Measurements from ENCODE around the gene ZNG1C.
"Not testable (repeated sequence)": the region's sequence is repeated elsewhere in the genome, so short reads cannot be mapped to it uniquely, and the experiment has no call there.

ZNG1C gene

GRCh38 chr9:68241683-68242082, at the start of gene ZNG1C:
TSS of gene ZNG1C (plus strand) at chr9:68241983. CDS start at chr9:68242032, 49 bp downstream.
- DNase-seq (ENCODE audit: low read depth) = not testable (repeated sequence)

DNA sequence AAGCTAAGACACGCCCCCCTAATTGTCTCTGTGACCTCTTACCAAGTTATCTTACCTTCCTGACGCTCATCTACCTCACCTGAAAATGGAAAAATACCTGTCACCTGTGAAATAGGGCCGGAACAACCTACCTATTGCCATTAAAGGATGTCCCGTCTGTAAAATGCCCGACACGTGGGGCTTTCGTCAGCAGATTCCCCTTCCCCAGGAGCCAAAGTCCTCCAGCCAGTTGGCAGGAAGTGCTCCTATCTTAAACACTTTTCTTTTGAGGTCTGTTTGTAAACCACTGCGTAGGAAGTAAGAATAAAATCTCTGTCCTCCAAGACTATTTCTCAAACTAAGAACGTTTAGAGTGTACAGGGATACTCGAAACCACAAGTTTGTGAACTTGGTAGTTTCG, 654 bp downstream of the ZNG1C start:
- not testable (repeated sequence) for DNase-seq (ENCODE audit: low read depth)

DNA sequence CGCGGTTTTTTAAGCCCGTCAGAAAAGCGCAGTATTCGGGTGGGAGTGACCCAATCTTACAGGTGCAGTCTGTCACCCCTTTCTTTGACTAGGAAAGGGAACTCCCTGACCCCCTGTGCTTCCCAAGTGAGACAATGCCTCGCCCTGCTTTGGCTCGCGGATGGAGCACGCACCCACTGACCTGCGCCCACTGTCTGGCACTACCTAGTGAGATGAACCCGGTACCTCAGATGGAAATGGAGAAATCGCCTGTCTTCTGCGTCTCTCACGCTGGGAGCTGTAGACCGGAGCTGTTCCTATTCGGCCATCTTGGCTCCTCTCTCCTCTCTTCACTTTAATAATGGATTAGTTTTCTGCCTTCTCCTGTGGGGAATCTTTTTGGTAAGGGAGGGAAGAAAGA, 39.3 kb downstream of the ZNG1C start:
- not testable (repeated sequence) for DNase-seq (ENCODE audit: low read depth)

DNA sequence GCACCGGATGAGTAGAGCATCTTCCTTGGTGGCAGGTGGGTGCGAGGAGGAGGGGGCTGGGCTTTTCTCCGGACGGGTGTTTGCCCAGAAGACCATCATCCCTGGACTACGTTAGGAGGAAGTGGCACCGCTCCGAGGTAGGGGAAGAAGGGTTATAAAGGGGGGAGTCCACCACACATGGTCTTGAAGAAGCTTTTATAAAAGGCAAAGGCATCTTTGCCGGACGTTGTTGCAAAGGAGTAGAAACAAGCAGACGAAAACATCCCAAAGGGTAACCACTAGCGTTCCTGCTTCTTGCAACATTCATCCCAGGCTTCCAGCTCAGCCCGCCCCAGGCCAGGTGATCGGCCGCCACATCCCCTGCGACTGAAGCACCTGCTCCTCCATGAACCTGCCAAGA, 60.8 kb downstream of the ZNG1C start, which contains the start of gene FOXD4L3:
TSS of gene FOXD4L3 (plus strand) at position 301 of the 400 bp plus-strand sequence. CDS start at position 386, 85 bp downstream.
- not testable (repeated sequence) for DNase-seq (ENCODE audit: low read depth)

GRCh38 chr9:68303771-68304170, 62.0 kb downstream of the ZNG1C start:
- DNase-seq (ENCODE audit: low read depth) = not testable (repeated sequence)

GRCh38 chr9:68304212-68304611, 62.4 kb downstream of the ZNG1C start:
- DNase-seq (ENCODE audit: low read depth) = not testable (repeated sequence)

DNA sequence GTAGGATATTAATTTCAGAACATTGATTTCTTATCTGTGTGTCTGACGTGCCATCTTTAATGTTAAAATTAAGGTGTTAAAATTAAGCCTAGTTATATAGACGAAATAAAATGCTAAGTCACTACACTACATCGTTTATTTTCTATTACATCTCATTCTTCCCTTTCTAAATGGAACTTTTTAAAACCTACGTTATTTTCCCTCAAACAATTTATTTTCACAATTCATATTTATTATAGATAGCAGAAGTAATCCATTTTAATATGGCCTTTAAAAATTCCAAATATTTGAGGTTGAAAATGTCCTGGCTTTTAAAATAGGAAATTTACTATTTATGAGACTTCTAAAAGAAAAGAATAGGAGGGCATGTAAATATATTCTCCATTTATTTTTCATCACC, 63.0 kb downstream of the ZNG1C start:
- not testable (repeated sequence) for DNase-seq (ENCODE audit: low read depth)

- DNase-seq (ENCODE audit: low read depth) = not testable (repeated sequence)
These were observed 64.0 kb downstream of the ZNG1C start for GRCh38 chr9:68305680-68306285.

DNA sequence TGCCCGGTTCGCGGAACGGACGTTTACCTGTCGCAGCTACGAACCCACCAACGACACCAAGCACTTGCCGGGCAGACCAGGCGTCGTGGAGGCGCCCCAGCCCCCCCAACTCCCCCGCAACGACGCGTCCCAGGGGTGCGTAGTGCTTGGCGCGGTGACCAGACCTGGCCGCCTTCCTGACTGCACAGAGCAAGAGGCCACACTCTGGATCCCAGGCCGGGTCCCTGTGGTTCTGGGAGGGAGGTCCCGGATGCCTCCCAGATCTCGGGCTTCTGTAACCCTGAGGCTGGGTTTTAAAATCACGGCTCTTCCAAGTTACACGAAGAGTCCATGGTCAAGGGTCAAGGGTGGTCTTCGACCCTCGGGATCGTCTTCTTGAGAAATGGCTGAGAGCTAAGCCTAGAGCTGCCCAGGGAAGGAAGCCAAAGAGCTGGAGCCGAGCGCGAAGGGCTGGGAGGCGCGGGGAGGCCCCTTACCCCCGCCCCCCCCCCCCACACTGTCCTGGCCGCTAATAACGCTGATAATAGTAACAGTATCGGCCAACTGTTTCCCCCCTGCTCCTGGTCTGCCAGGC, 64.7 kb downstream of the ZNG1C start:
- DNase-seq (ENCODE audit: low read depth) = not testable (repeated sequence)

- not testable (repeated sequence) for DNase-seq (ENCODE audit: low read depth)
These were observed 65.3 kb downstream of the ZNG1C start for GRCh38 chr9:68307127-68307526.

DNA sequence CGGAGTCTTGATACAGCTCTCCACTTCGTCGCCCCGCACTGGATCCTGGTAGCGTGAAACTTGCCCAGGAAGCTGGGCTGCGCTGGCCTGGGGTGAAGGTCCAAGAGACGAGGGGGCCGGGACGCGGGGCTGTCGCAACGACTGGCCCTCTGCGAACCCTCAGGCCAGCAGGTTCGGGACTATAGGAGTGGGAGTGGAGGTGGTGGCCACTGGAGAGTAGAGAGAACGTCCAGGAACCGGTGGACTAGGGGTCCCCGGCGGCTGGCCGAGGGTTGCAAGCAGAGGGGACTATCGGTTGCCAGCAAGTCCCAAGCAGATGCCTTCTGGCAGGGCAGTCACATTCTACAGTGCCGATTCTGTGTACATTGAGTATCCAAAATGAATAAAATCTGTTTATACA, 65.9 kb downstream of the ZNG1C start:
- DNase-seq (ENCODE audit: low read depth) = not testable (repeated sequence)

GRCh38 chr9:68311208-68311607, 69.4 kb downstream of the ZNG1C start:
- not testable (repeated sequence) for DNase-seq (ENCODE audit: low read depth)

DNA sequence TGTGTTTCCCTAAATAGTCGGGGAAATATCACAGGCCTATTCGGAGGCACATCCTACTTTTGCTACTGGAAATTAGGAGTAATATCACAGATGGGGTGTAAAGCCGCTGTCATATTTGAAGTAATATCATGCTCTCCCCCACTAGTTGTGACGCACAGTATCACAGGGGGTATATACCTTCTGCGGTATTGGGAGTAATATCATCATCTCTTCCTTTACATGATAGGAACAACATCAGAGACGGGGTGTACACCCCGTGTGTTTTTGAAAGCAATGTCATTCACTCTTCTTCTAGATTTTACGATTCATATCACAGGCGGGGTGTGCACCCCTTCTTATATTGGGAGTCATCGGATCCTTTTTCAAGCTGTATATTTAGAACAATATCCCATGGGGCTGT, 76.4 kb downstream of the ZNG1C start:
- DNase-seq (ENCODE audit: low read depth) = not testable (repeated sequence)

DNA sequence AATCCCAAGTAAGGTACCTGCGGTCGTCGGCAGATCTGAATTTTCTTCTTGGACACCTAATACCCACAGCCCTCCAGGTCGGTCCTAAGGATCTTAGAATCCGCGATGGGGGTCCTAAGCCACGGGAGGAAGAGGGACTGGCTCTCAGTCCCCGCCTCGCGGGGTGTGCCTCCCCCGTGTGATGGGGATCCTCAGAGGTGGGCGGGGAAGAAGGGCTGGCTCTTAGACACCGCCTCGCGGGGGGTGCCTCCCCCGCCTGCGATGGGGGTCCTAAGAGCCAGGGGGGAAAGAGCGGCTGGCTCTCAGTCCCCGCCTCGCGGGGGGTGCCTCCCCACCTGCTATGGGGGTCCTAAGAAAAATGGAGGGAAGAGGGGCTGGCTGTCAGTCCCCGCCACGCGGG, 82.0 kb downstream of the ZNG1C start:
- not testable (repeated sequence) for DNase-seq (ENCODE audit: low read depth)

DNA sequence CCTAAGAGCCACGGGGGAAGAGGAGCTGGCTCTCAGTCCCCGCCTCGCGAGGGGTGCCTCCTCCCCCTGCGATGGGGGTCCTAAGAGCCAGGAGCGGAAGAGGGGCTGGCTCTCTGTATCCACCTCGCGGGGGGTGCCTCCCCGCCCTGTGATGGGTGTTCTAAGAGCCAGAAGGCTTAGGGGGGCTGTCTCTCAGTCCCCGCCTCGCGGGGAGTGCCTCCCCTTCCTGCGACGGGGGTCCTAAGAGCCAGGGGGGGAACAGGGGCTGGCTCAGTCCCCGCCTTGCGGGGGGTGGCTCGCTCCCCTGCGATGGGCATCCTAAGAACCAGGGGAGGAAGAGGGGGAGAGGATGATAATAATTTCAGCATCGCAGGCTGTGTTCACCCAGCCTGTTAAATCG, 82.7 kb downstream of the ZNG1C start:
- DNase-seq (ENCODE audit: low read depth) = not testable (repeated sequence)

GRCh38 chr9:68329106-68329505, 87.3 kb downstream of the ZNG1C start:
- DNase-seq (ENCODE audit: low read depth) = not testable (repeated sequence)

DNA sequence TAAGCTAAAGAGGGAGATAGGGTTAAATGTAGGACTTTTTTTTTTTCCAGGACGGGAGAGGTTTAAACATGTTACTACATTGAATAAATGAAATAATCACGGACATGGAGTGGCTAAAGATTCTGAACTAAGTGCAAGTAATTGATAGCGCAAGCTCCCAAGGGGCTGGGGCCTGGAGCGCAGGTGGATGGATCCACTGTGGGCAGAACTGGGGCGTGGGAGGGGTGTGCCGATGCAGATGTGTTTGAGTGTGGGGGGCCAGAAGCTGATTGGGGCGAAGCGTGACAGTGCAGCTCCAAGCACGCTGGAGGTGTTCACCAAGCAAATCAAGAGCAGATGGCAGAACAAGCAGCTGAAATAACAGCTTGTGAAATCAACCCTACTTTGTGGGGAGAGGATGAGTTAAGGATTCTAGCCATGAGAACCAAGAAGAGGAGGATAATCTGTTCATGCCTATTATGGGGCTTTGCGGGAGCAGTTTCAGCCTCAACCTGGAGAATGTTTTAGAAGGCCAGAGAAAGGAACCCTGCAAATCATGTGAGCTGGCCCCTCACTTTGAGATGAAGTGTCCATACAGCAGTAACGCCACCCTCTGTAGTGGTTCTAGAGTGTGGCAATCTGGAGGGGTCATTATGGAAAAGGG, 88.9 kb downstream of the ZNG1C start:
- DNase-seq (ENCODE audit: low read depth) = not testable (repeated sequence)

DNA sequence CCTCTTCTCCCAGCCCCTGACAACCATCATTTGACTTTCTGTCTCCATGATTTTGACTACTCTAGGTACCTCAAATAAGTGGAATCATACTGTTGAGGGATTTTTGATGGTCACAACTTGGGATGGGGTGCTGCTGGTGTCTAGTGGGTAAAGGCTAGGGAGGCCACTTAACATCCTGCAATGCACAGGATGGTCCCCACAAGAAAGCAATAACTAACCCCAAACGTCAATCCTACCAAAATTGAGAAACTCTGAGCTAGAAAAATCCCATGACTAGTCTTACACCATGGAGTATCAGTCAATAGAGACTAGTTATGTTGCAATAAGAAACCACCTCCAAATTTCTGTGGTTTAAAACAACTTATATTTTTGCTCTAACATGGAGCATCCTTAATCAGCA, 90.3 kb downstream of the ZNG1C start:
- DNase-seq (ENCODE audit: low read depth) = not testable (repeated sequence)

- not testable (repeated sequence) for DNase-seq (ENCODE audit: low read depth)
These were observed 94.2 kb downstream of the ZNG1C start for GRCh38 chr9:68335935-68336334.

GRCh38 chr9:68336639-68337339, 95.0 kb downstream of the ZNG1C start:
- DNase-seq (ENCODE audit: low read depth) = not testable (repeated sequence)

- not testable (repeated sequence) for DNase-seq (ENCODE audit: low read depth)
These were observed 96.2 kb downstream of the ZNG1C start for GRCh38 chr9:68338000-68338399.

- not testable (repeated sequence) for DNase-seq (ENCODE audit: low read depth)
These were observed 100.7 kb downstream of the ZNG1C start for GRCh38 chr9:68342265-68343025.
